ENCODE data around the gene DMRTC2. TPM values are rescaled to one million over a fixed set of nuclear protein-coding genes. Genes with fewer than 3 reads are reported as not detected.

DMRTC2 gene
- total RNA-seq, 1 experiment from 2014 or later, result not detected

GRCh38 chr19:41811981-41812380, 32.9 kb upstream of the DMRTC2 start:
- intact Hi-C loops (cut with micrococcal nuclease), result no loop called here
- CTCF ChIA-PET, result no interaction called here

GRCh38 chr19:41813911-41814310, 30.9 kb upstream of the DMRTC2 start:
- CTCF ChIA-PET, result no interaction called here
- BruUV-seq (replicated peaks), result no TSS peak
- Histone ChIP-seq H3K27ac (ENCODE audit: low read length) (no peak overlapping the region), H3K9me3 (ENCODE audit: low read length) (no peaks in the 10 kb centered on the region), H3K36me3 (ENCODE audit: low read depth, low read length) (no peaks in the 10 kb centered on the region), H3K4me3 (ENCODE audit: low read length) (no peak overlapping the region), H3F3A (ENCODE audit: low read length, unreplicated experiment) (no peaks in the 10 kb centered on the region), H3K79me2 (ENCODE audit: low read length) (no peaks in the 10 kb centered on the region), H3K9me2 (replicated peaks; ENCODE audit: low read length) (no peaks in the 10 kb centered on the region), H3K4me1 (ENCODE audit: insufficient read depth, low read length) (no peaks in the 10 kb centered on the region), H3K4me2 (ENCODE audit: low read length) (no peak overlapping the region), H3K9ac (ENCODE audit: low read length) (no peak overlapping the region), H2AFZ (ENCODE audit: low read length) (no peak overlapping the region), H3K27me3 (ENCODE audit: low read length) (no peaks in the 10 kb centered on the region), H4K20me1 (ENCODE audit: low read length) (no peaks in the 10 kb centered on the region)
- ATAC-seq, result no peak
- intact Hi-C loops (cut with micrococcal nuclease), result no loop called here
- no peak for DNase-seq
- no peak for TF ChIP-seq EZH2phosphoT487 (IDR thresholded peaks at IDR 0.05; ENCODE audit: borderline replicate concordance, low read length)
- no peak for TF ChIP-seq EZH2 (IDR thresholded peaks at IDR 0.05; ENCODE audit: low read length, unreplicated experiment)
- TF ChIP-seq, protein P1, sequence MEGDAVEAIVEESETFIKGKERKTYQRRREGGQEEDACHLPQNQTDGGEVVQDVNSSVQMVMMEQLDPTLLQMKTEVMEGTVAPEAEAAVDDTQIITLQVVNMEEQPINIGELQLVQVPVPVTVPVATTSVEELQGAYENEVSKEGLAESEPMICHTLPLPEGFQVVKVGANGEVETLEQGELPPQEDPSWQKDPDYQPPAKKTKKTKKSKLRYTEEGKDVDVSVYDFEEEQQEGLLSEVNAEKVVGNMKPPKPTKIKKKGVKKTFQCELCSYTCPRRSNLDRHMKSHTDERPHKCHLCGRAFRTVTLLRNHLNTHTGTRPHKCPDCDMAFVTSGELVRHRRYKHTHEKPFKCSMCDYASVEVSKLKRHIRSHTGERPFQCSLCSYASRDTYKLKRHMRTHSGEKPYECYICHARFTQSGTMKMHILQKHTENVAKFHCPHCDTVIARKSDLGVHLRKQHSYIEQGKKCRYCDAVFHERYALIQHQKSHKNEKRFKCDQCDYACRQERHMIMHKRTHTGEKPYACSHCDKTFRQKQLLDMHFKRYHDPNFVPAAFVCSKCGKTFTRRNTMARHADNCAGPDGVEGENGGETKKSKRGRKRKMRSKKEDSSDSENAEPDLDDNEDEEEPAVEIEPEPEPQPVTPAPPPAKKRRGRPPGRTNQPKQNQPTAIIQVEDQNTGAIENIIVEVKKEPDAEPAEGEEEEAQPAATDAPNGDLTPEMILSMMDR (conservative IDR thresholded peaks at IDR 0.05; ENCODE audit: low read depth, low read length), result no peak
- POLR2A ChIA-PET (ENCODE audit: unreplicated experiment), result no interaction called here

More at GRCh38 chr19:41811981-41812380, 32.9 kb upstream of the DMRTC2 start:
- H3K4me2 ChIP-seq (ENCODE audit: low read length), result no peak overlapping the region
- H3K27ac ChIP-seq (ENCODE audit: low read length), result no peak overlapping the region
- no peaks in the 10 kb centered on the region for H3K36me3 ChIP-seq (ENCODE audit: low read depth, low read length)
- H3K4me3 ChIP-seq (ENCODE audit: low read length), result no peak overlapping the region
- H3K27me3 ChIP-seq (ENCODE audit: low read length), result no peaks in the 10 kb centered on the region
- no peaks in the 10 kb centered on the region for H4K20me1 ChIP-seq (ENCODE audit: low read length)
- H3K9me2 ChIP-seq (replicated peaks; ENCODE audit: low read length), result no peaks in the 10 kb centered on the region
- no peak overlapping the region for H3K9ac ChIP-seq (ENCODE audit: low read length)
- H3K79me2 ChIP-seq (ENCODE audit: low read length), result no peaks in the 10 kb centered on the region
- POLR2A ChIA-PET (ENCODE audit: unreplicated experiment), result no interaction called here
- BruUV-seq (replicated peaks), result no TSS peak
- no peaks in the 10 kb centered on the region for H3F3A ChIP-seq (ENCODE audit: low read length, unreplicated experiment)
- DNase-seq (no peak), ATAC-seq (no peak)
- TF ChIP-seq, protein P1 (conservative IDR thresholded peaks at IDR 0.05; ENCODE audit: low read depth, low read length), result no peak
- TF ChIP-seq EZH2 (IDR thresholded peaks at IDR 0.05; ENCODE audit: low read length, unreplicated experiment) (no peak), EZH2phosphoT487 (IDR thresholded peaks at IDR 0.05; ENCODE audit: borderline replicate concordance, low read length) (no peak)
- no peaks in the 10 kb centered on the region for H3K9me3 ChIP-seq (ENCODE audit: low read length)
- no peak overlapping the region for H2AFZ ChIP-seq (ENCODE audit: low read length)
- no peaks in the 10 kb centered on the region for H3K4me1 ChIP-seq (ENCODE audit: insufficient read depth, low read length)

DNA sequence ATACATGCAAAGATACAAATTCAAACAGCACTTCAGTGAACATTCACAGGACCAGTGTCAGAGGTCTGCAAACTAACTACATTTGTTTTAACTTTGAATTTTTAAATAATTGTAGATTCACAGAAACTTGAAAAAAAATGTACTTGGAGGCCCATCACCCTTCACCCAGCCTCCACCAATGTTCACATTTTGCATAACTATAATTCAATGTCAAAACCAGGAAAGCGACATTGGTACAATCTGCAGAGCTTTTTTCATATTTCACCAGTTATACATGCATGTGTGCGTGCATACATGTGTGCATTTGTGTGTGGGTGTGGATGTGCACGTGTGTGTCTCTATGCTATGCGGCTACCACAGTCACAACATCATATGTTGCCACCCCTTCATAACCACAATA, 29.5 kb upstream of the DMRTC2 start:
- H2AFZ ChIP-seq (ENCODE audit: low read length), result no peak overlapping the region
- DNase-seq (no peak), ATAC-seq (no peak)
- H3K4me1 ChIP-seq (ENCODE audit: insufficient read depth, low read length), result no peaks in the 10 kb centered on the region
- CTCF ChIA-PET, result no interaction called here
- no peaks in the 10 kb centered on the region for H4K20me1 ChIP-seq (ENCODE audit: low read length)
- H3K79me2 ChIP-seq (ENCODE audit: low read length), result no peaks in the 10 kb centered on the region
- no peak overlapping the region for H3K27ac ChIP-seq (ENCODE audit: low read length)
- no peak for TF ChIP-seq EZH2 (IDR thresholded peaks at IDR 0.05; ENCODE audit: low read length, unreplicated experiment)
- TF ChIP-seq, protein P1 (conservative IDR thresholded peaks at IDR 0.05; ENCODE audit: low read depth, low read length), result no peak
- TF ChIP-seq EZH2phosphoT487 (IDR thresholded peaks at IDR 0.05; ENCODE audit: borderline replicate concordance, low read length), result no peak
- H3K27me3 ChIP-seq (ENCODE audit: low read length), result no peaks in the 10 kb centered on the region
- H3K4me3 ChIP-seq (ENCODE audit: low read length), result no peak overlapping the region
- H3K9me2 ChIP-seq (replicated peaks; ENCODE audit: low read length), result no peaks in the 10 kb centered on the region
- H3K4me2 ChIP-seq (ENCODE audit: low read length), result no peak overlapping the region
- intact Hi-C loops (cut with micrococcal nuclease), result no loop called here
- POLR2A ChIA-PET (ENCODE audit: unreplicated experiment), result no interaction called here
- no peak overlapping the region for H3K9ac ChIP-seq (ENCODE audit: low read length)
- H3F3A ChIP-seq (ENCODE audit: low read length, unreplicated experiment), result no peaks in the 10 kb centered on the region
- BruUV-seq (replicated peaks), result no TSS peak
- no peaks in the 10 kb centered on the region for H3K36me3 ChIP-seq (ENCODE audit: low read depth, low read length)
- H3K9me3 ChIP-seq (ENCODE audit: low read length), result no peaks in the 10 kb centered on the region
